ENCODE measurements around the gene TRIM63.

Gene TRIM63

DNA sequence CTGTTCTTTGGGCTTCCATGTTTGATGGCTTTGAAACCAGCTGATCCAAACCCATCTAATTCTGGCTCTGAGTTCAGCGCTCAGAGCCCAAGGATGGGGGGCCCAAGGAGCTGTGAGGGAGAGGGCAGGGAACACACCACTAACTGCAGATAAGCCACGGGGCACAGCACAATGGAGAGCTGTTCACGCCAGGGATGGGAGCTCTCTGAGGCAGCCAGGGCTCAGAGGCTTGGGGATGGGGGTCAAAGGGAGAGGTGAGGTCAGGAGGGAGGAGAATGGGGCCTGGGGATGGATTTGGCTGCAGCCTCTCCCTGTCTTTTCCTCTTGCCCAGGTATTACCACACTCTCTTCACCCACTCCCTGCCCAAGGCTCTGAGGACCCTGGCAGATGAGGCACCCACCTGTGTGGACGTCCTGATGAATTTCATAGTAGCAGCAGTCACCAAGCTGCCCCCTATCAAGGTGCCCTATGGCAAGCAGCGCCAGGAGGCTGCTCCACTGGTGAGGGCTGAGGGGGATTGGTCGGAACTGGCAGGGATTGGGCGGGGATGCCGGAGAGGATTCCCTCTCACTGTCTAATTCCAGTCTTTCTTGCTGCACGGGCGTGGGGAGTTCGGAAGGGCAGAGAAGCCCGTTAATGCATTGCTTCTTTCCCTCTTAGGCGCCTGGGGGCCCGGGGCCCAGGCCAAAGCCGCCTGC is 32.8 kb downstream of the TRIM63 start:
- DNase-seq (ENCODE audit: low spot score): no peak

DNA sequence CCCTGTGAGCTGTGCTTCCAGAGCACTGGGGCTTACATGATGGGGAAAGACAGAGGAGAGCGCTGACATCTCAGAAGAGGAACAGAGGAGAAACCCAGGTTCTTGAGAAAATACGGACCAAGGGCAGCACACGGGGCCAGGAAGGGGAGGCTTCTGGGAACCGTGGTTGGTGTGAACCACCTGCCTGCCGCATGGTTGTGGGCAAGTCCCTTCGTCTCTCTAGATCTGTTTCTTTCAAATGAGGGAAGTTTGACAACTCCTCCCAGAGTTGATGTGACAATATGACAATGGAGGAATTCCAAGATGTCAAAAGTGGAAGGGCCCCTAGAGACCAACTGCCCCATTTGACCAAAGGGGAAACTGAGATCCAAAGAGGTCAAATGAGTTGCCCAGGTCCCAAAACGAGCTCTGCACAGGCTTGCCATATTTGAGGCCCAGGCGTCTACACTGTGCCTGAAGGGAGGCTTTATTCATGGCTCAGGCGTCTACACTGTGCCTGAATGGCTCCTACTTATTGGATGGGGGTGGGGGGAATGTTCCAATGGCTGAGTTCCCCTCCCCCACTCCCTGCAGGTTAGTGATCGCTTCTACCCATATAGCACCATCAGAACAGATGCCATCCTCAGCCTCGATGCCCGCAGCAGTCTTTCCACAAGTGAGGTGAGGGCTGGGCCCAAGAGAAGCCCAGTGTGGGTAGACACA is 34.6 kb downstream of the TRIM63 start:
- no peak for DNase-seq (ENCODE audit: low spot score)

DNA sequence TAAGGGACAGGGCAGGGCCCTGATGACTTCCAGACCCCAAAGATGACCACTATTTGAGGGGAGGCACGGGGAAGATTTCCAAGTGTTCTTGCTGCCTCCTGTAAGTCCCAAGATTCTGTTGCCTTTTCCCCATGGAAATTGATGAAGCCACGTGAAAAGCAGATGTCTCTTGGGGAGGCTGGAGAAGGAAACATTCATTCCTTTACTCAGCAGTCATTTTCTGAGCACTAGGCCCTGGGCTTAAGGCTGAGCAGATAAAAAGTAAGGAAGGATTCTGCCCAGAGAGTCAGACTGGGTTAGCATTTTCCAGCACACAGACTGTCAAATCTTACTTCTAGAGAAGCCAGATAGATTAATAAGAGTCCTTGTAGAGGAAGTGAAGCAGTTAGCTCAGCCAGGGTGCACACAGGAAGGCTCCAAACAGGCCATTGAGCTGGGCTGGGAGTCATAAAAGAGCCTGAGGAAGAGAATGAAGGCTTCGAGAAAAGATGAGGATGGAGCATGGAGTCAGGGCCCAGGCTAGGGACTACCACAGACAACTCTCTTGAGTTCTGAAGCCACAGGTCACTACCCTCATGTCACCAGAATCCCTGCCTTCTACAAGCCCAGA is 35.7 kb downstream of the TRIM63 start:
- DNase-seq (ENCODE audit: low spot score): no peak

DNA sequence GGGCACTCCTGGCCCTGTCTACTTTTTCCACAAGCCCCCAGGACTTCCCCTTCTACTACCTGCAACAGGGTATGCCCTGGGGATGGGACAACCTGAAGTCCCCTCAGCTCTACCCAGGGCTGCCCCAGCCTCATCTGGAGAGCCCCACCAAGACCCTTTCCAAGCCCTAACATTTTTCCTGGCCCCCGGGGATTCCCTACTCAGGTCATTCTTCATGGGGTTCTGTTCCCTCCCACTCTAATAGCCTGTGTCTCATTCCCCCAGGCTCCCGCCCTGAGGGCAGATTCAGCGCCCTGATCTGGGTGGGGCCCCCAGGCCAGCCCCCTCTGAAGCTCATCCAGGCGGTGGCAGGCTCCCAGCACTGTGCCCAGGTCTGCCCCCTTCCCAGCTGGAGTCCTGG is 36.2 kb downstream of the TRIM63 start:
- no peak for DNase-seq (ENCODE audit: low spot score)

DNA sequence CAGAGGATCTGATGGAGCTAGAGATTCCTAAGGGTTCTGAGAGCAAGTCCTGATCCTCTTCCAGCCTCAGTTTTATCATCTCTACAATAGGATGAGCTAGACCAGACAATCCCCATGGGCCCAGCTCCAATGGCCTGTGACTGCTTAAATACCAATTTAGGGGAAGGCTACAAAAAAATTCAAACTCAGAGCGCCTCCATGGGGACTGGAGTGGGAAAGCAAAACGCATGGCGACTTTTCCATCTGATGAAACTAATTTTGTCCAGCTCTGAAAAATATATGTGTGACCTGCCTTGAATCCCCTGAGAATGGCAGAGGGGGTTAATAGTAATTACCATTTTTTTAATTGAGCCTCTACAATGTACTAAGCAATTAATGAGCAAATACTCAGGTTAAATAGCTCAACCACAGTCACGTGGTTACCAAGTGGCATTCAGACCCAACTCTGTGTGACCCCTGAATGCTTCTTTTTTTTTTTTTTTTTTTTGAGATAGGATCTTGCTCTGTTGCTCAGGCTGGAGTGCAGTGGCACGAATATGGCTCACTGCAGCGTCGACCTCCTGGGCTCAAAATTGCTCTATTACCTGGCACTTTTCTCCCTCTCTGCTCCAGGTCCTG is 37.5 kb downstream of the TRIM63 start:
- DNase-seq (ENCODE audit: low spot score): no peak

DNA sequence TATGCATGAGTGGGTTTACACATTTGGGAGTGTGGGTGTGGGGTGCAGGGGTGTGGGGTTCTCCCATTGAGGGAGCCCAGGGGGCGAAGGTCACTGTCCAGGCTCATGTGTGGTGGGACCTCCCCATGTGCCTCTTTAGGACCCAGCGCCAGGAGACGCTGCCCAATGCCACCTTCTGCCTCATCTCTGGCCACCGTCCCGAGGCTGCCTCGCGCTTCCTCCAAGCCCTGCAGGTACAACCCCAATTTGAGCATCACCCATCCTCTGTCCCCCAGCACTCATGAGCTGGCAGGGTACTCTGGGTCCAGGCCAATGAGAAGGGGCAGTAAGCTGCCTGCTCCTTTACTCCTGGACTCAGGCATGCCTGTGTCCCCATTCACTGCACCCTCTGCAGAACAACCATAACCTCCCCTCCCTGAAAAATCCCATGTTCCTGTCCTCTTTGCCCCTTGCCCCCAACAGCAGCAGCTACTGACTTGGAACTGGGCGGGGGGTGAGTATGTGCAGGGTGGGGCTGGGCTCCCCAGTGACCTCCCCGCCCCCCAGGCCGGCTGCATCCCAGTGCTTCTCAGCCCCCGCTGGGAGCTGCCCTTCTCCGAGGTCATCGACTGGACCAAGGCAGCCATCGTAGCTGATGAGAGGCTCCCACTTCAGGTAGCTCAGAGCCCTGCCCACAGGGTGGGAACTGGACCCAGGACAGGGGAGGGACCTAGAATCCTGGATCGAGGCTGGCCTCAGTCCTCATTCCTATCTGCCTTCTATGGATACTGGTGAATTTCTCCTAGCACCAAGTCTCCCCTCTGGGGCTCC is 38.2 kb downstream of the TRIM63 start:
- DNase-seq (ENCODE audit: low spot score): no peak

DNA sequence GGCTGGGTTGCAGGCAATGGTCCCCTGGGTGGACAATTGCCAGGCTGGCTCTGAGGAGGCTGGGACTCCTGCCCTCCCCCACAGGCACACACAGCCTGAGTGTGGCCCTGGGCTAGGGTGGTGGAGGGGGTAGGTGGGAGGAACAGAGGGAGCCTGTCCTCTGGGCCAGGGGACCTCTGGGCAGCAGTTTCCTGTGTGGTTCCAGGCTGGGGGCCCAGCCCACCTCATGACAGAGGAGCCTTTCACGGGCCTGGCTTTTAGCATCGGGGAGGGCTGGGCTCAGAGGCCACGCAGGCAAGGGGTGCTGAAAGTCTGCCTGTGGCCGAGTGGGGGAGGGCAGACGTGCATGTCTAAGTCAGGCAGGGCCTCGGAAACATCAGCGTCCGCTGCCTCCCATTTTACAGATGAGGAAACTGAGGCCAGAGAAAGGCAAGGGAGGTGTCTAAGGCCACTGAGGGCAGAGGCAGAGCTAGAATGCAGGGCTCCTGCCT is 38.9 kb downstream of the TRIM63 start:
- no peak for DNase-seq (ENCODE audit: low spot score)

DNA sequence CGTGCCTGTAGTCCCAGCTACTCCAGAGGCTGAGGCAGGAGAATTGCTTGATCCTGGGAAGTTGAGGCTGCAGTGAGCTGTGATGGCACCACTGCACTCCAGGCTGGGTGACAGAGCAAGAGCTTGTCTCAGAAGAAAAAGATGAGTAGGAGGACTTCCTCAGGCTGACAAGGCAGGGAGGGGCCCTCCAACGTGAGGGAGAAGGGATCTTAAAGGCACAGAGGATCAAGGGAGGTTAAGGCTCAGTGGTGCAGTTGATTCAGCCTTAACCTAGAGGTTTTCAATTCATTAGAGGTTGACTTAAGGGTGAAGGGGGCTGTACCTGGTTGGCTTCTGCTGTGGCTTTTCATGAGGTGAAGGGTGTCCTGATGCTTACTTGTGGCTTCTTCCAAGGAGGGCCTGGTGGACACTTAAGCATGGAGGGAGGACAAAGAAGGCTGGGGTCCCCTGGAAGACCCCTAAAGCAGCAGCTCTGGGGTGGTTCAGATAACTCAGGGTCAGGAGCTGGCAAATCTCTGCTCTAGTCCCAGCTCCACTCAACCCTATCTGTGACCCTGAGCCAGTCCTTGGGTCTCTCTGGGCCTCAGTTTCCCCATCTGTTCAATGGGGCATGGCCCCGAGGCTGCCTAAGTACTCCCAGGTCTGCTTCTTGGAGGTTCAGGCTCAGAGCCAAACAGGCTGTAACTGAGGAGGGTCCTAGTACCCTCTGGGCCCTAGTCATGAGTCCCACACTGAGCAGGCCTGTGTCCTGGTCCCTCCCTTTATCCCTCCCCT is 39.5 kb downstream of the TRIM63 start:
- no peak for DNase-seq (ENCODE audit: low spot score)

DNA sequence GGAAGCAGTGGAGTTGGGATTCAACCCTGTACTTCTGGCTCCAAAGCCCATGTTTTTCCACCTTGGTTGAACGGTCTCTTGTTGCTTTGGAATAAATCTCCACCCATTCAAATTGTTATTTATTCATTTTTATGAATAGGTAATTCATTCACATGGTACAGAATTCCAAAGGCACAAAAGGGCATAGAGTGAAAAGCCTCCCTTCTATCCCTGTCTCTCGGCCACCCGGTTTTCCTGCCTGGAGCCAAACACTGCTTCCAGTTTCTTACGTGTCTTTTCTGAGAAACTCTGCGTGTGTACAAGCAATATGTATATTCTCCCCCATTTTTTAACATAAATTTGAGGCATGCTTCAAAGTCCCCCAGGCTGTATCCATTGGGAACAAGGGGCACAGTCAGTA is 41.9 kb downstream of the TRIM63 start:
- no peak for DNase-seq (ENCODE audit: low spot score)

DNA sequence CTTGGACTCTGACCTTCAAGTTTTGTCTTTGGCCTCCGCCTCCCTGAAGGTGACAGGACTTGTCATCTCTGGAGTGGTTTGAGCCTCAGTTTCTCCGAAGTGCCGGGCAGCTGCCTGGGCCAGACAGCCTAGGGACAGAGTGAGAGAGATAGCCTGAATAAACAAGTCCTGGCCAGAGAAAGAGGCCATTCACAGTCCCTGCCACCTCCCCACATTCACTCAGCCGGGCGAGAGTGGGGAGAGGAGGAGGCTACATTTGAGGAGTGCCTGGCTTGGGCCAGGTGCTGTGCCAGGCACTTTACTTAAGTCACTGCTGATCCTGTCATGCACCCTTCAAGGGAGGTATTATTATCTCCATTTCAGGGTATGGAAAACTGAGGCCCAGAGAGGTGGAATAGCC is 42.4 kb downstream of the TRIM63 start:
- DNase-seq (ENCODE audit: low spot score): no peak

DNA sequence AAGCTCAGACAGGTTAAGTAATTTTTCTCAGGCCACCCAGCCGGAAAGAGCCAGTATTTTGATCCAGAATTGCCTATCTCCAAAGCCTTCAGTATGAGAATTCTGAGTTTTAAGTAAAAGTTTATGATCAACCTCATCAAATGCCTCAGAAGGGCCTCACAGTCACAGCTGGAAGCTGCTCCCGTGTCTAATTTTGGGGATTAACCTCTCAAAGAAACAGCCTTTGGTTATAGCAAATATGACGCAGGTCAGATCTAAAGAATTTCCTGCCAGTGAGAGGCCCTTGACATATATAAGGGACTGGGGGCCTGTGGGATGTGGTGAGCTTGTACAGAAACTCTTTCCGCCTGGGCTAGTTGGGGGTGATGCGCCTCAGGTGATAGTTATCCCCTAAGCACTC is 43.6 kb downstream of the TRIM63 start:
- no peak for DNase-seq (ENCODE audit: low spot score)

DNA sequence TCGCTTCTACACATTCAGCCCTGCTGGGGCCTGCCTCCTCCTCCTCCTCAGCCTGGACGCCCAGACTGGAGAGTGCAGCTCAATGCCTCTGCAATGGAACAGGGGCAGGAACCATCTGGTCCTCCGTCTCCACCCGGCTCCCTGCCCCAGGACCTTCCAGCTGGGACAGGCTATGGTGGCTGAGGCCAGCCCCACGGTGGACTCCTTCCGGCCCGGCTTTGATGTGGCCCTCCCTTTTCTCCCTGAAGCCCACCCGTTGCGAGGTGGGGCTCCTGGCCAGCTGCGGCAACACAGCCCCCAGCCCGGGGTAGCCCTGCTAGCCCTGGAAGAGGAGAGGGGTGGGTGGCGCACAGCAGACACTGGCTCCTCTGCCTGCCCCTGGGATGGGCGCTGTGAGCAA is 44.4 kb downstream of the TRIM63 start:
- no peak for DNase-seq (ENCODE audit: low spot score)

DNA sequence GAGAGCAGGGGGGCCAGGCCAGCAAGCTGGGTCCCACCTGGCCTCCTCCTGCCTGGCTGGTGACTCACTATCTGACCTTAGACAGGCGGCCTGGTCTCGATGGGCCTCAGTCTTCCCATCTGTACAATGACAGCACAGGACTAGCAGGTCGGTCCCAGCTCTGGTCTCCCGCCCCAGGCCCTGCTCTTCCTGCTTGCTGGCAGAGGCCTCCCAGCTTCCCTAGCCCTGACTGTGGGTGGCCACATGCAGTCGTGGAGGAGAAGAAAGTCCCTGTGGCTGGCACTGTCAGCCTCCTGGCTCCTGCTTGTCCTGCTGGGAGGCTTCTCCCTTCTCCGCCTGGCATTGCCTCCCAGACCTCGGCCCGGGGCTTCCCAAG is 45.0 kb downstream of the TRIM63 start:
- DNase-seq (ENCODE audit: low spot score): no peak

DNA sequence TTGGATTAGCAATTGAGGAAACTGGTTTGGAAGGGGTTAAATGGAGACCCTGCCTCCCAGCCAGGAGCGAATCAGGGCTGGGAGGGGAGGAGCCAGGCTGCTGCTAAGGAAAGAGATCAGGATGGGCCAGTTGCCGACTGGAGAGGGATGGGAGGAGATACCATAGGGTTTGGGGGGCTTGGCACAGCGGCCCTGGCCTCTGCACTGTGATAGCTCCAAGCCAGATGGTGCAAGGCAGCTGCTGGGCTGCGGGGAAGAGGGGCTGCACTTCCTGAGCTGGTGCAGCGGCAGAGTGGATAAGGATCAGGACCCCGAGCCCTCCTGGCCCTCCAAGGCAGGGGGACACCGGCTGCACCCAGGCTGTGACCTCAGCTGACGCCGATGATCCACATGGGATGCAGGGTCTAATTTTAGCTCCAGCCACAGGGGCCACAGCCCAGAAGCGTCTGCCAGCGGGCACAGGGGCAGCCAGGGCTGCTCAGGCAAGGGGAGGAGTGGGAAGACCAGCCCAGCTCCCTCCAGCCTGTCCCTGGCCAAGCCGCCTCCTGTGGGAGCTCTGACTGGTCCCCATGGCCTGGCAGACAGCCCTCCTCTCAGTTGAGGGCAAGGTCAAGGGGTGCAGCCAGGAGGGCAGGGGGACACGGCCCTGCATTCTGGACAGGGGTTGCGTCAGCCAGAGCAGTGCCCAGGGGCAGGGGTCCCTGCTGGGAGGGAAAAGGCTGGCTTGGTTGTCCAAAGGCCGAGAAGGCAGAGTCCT is 45.6 kb downstream of the TRIM63 start, which contains the start of gene EXTL1:
EXTL1 (plus strand) TSS at position 129 of the 757 bp plus-strand sequence. CDS start 872 bp downstream, outside the sequence.
- no peak for DNase-seq (ENCODE audit: low spot score)

DNA sequence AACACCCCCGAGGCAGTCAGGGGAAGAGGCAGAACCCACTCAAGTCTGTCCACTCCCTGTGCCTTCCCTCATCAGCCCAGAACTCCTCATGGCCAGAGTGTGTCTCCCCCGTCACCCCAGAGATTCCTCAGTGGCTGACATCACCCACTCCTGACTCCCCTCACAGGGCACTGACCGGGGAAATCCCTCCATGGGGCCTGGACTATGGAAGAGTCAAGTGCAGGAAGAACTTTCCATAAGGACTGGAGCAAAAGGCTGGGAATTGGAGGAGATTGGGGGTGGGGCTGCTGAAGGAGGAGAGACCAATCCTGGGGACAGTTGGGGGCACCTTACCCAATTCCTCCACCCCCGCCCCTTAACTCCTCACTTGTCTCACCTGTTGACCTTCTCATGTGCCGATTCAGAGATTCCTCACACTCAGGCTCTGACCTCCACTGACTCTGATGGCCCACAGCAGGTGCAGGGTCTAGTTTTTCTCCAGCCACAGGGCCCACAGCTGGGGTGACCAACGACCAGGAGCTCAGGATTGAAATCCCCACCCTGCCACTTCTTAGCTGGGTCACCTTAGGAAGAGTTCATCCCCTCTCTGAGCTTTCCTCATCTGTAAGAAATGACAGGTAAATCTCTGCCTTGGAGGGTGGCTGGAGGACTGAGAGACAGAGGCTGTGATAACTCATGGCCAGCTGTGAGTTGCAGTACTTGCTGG is 46.3 kb downstream of the TRIM63 start:
- DNase-seq (ENCODE audit: low spot score): no peak

DNA sequence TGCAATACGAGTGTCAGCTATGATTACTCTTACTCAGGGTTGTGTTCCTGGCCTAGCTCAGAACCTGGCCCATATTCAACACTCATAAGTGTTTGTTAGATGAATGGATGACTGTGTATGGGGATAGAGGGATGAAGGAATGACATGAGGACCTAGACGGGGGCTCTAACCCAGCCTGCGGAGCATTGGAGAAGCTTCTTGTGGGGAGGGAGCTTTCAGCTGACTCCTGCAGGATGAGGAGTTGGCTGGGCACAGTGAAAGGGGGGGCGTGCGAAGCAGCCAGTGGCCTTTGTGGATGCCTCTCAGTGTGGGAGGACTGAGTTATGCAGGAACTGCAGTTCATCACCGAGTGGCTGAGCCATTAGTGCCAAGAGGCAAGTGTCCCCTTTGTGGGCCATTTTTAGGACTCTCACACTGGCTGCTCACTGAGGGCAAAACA is 47.1 kb downstream of the TRIM63 start:
- no peak for DNase-seq (ENCODE audit: low spot score)

DNA sequence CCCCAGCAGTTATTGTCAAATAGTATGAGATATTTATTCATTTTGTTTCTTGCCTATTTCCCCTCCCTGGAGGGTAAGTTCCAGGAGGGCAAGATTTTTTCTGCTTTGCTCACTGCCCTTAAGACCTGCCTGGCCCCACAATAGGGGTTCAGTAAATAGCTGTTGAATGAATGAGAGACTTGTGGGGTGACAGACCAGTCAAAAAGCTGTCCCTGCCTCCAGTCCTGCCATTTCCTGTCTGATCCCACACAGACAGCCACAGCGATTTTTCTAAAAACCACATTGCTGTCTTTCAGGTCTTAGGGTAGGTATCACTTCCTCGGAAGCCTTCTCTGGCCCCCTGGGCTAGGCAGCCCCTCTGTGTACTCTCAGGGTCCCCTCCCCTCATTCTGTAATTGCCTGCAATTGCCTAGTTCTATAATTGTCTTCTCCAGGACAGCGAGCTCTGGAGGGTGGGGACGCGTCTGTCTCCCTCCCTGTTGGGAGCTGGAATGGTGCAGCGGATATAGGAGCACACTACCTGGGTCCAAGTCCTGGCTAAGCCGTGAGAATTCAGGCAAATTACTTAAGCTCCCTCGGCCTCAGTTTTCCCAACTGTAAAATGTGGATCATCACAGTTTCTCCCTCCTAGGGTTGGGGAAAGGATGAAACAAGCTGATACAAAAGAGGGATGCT is 47.7 kb downstream of the TRIM63 start:
- DNase-seq (ENCODE audit: low spot score): no peak

DNA sequence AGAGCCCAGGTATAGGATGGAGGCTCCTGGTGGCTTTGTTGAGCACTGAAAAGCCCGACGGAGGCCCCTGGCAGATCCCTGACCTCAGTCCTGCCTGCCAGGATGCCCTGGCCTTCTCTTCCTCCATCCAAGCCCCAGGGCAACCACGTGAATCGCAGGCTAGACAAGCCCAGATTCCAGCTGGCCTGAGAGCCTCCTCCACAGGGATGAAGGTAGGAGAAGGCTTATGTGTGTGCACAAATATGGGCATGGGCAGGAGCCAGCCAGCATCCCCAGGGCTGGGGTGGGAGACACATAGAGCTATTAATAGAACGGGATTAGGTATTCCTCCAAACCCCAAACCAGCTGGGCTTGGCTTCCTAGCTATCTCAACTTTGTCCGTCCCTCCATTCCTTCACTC is 49.8 kb downstream of the TRIM63 start:
- DNase-seq (ENCODE audit: low spot score): no peak

DNA sequence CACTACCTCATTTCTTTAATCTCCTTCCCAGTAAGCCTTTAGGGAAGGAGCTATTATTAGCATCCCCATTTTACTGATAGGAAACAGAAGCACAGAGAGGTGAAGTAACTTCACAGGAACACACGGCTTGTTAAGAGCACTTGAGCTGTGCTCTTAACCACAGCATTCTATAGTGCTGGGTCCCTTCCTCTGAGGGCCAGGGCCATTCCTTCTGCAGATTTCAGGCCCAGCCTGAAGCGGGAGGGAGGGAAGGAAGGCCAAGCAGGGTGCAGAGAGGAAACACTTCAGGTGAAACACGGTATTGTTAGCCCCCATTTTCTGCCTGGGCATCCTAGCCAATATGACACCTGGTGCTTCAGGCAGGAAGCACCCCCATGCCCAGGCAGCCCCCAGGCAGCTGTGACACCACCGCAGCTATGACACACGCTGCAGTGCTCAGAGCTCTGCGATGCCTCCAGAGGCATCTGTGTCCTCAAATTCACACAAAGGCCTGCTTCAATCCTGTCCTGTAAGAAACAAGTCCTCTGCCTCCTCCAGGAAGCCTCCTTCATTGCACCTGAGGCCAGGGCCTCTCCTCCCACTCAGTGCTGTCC is 50.4 kb downstream of the TRIM63 start:
- no peak for DNase-seq (ENCODE audit: low spot score)

Data from kidney capillary endothelial cell (primary cell).